Measurements from ENCODE around the gene CTDSPL.

The CTDSPL gene

DNA sequence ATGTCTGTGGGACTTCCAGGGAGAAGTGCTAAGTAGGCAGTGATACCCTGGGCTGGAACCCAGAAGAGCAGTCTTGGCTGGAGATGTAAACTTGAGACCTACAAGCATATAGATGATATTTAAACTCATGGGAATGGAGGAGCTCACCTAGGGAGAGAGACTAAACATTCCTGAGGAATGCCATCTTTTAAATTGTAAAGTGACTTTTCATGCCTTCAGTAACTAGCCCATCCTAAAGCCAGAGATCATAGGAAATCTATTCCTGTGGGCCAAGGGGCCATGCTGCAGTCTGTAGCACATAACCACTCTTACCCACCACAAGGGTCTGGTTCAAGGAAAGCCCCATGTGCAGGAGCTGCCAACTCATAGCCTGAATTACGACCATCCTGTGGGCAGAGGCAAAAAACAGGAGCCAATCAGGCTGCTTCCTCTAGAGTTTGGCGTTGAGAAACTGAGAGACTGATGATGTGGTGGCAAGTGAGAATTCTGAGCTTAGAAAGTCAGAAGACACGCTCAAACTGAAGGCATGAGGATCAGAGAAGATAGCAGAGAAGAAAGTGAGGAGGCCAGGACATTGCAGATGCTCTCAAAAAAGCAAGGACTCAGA lies 37.5 kb downstream of the CTDSPL start:
- no peak overlapping the region for H3K9ac ChIP-seq (ENCODE audit: low read length)
- no peaks in the 10 kb centered on the region for H3K36me3 ChIP-seq (ENCODE audit: control insufficient read depth, insufficient read depth, low read length)
- no peak overlapping the region for H3K4me3 ChIP-seq (ENCODE audit: low read length)
- no peaks in the 10 kb centered on the region for H3K27me3 ChIP-seq (ENCODE audit: control insufficient read depth, insufficient read depth, low read length)
- H3K4me1 ChIP-seq (ENCODE audit: control insufficient read depth, insufficient read depth, low read length): peaks cover 21% of the 10 kb centered on the region
- no peaks in the 10 kb centered on the region for H3K9me3 ChIP-seq (ENCODE audit: control insufficient read depth, low read length)

DNA sequence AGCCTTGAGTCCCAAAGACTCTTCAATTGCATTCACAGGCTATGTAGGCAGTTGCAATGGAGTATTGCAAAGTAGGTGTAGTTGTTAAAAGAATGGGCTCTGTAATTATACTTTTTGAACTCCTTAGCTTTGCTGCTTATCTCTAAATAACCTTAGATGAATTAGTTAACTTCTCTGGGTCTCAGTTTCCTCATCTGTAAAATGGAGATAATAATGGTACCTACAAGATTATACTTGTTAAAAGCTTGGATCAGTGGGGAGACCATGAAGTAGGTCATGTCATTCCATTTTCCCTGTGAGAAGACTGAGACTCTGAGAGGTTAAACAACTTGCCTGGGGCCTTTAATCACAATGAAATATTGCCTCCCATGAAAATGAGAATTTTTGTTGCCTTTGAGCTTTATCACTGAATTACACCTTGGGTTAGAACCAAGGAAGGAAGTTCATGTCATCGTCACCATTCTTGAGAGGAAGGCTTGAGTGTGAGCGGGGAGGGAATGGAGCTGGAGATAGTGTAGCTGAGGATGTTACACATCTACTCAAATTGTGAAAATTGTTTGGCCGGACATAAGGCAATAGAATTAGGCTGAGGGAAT lies 38.1 kb downstream of the CTDSPL start:
- H3K4me3 ChIP-seq (ENCODE audit: low read length): no peak overlapping the region
- H3K9me3 ChIP-seq (ENCODE audit: control insufficient read depth, low read length): no peaks in the 10 kb centered on the region
- no peaks in the 10 kb centered on the region for H3K36me3 ChIP-seq (ENCODE audit: control insufficient read depth, insufficient read depth, low read length)
- no peak overlapping the region for H3K9ac ChIP-seq (ENCODE audit: low read length)
- H3K27me3 ChIP-seq (ENCODE audit: control insufficient read depth, insufficient read depth, low read length): no peaks in the 10 kb centered on the region
- H3K4me1 ChIP-seq (ENCODE audit: control insufficient read depth, insufficient read depth, low read length): peaks cover 28% of the 10 kb centered on the region

DNA sequence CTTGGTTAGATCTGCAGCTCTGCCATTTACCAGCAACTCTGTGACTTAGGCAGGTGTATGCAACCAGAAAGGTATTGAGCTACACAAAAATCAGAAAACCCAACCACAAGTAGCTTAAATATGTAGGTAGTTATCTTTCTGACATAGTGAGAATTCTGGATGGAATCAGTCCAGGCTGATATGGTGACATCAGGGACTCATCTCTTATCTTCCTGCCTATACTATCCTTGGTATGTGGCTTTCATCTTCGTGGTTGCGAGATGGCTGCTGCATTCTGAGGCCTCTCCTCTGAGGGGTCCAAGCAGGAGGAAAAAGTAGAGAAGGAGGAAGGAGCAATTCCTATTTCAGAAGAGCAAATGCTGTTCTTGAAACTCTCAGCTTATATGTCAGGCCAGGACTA lies 40.0 kb downstream of the CTDSPL start:
- Histone ChIP-seq H3K4me1 (ENCODE audit: control insufficient read depth, insufficient read depth, low read length) (peaks cover 42% of the 10 kb centered on the region), H3K4me3 (ENCODE audit: low read length) (no peak overlapping the region), H3K9ac (ENCODE audit: low read length) (no peak overlapping the region)

GRCh38 chr3:37902674-37903073 lies 41.0 kb downstream of the CTDSPL start:
- Histone ChIP-seq H3K9me3 (ENCODE audit: control insufficient read depth, low read length) (no peaks in the 10 kb centered on the region), H3K9ac (ENCODE audit: low read length) (no peak overlapping the region), H3K4me3 (ENCODE audit: low read length) (no peak overlapping the region), H3K27me3 (ENCODE audit: control insufficient read depth, insufficient read depth, low read length) (no peaks in the 10 kb centered on the region), H3K4me1 (ENCODE audit: control insufficient read depth, insufficient read depth, low read length) (peaks cover 44% of the 10 kb centered on the region), H3K36me3 (ENCODE audit: control insufficient read depth, insufficient read depth, low read length) (no peaks in the 10 kb centered on the region)

More for the DNA sequence above, 40.0 kb downstream of the CTDSPL start:
- H3K9me3 ChIP-seq (ENCODE audit: control insufficient read depth, low read length): no peaks in the 10 kb centered on the region
- H3K27me3 ChIP-seq (ENCODE audit: control insufficient read depth, insufficient read depth, low read length): no peaks in the 10 kb centered on the region
- H3K36me3 ChIP-seq (ENCODE audit: control insufficient read depth, insufficient read depth, low read length): no peaks in the 10 kb centered on the region

DNA sequence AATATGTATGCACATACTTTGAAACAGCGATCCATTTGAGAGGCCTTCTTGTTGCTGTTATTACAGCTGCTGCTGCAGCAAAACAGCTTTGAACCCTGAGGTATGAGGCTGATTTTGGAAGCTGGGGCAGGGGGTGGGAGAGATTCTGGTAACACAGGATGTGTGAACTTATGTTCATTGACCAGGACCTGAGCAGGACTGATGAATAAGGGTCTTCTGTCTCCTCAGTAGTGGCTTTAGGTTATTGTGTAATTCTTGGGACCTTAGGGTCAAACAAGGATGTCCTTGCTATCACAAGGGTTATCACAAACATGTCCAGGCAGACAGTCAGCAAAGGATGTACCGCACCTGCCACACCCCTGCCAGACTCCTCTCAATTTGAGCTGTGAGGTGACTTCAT lies 41.6 kb downstream of the CTDSPL start:
- peaks cover 39% of the 10 kb centered on the region for H3K4me1 ChIP-seq (ENCODE audit: control insufficient read depth, insufficient read depth, low read length)
- no peaks in the 10 kb centered on the region for H3K36me3 ChIP-seq (ENCODE audit: control insufficient read depth, insufficient read depth, low read length)
- no peak overlapping the region for H3K4me3 ChIP-seq (ENCODE audit: low read length)
- H3K9ac ChIP-seq (ENCODE audit: low read length): no peak overlapping the region
- H3K27me3 ChIP-seq (ENCODE audit: control insufficient read depth, insufficient read depth, low read length): no peaks in the 10 kb centered on the region
- no peaks in the 10 kb centered on the region for H3K9me3 ChIP-seq (ENCODE audit: control insufficient read depth, low read length)

- Histone ChIP-seq H3K36me3 (ENCODE audit: control insufficient read depth, insufficient read depth, low read length) (no peaks in the 10 kb centered on the region), H3K4me3 (ENCODE audit: low read length) (no peak overlapping the region), H3K9ac (ENCODE audit: low read length) (no peak overlapping the region), H3K9me3 (ENCODE audit: control insufficient read depth, low read length) (no peaks in the 10 kb centered on the region), H3K27me3 (ENCODE audit: control insufficient read depth, insufficient read depth, low read length) (no peaks in the 10 kb centered on the region), H3K4me1 (ENCODE audit: control insufficient read depth, insufficient read depth, low read length) (peaks cover 35% of the 10 kb centered on the region)
These were observed 42.1 kb downstream of the CTDSPL start for GRCh38 chr3:37903734-37904133.

DNA sequence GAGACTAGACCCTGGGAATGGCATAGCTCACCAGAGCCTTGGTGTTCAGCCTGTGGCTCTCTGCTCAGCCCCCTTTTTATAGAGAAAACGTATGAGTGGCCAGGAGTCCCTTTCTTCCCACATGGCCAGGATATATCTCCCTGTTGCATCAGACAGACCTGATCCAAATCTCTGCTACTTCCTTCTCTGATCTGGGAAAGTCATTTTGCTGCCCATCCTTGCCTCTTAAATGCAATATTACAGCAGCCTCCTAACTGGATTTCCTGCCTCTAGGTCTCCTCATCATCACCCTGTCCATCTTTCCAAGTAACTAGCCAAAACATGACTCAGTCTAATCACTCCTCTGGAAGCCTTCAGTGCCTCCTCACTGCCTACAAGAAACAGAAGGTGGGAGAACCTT lies 42.9 kb downstream of the CTDSPL start:
- no peaks in the 10 kb centered on the region for H3K27me3 ChIP-seq (ENCODE audit: control insufficient read depth, insufficient read depth, low read length)
- H3K4me1 ChIP-seq (ENCODE audit: control insufficient read depth, insufficient read depth, low read length): peaks cover 32% of the 10 kb centered on the region
- no peak overlapping the region for H3K4me3 ChIP-seq (ENCODE audit: low read length)
- no peaks in the 10 kb centered on the region for H3K36me3 ChIP-seq (ENCODE audit: control insufficient read depth, insufficient read depth, low read length)
- H3K9ac ChIP-seq (ENCODE audit: low read length): no peak overlapping the region
- H3K9me3 ChIP-seq (ENCODE audit: control insufficient read depth, low read length): no peaks in the 10 kb centered on the region

GRCh38 chr3:37905346-37905745 lies 43.7 kb downstream of the CTDSPL start:
- H3K4me3 ChIP-seq (ENCODE audit: low read length): no peak overlapping the region
- no peak overlapping the region for H3K9ac ChIP-seq (ENCODE audit: low read length)
- no peaks in the 10 kb centered on the region for H3K9me3 ChIP-seq (ENCODE audit: control insufficient read depth, low read length)
- no peaks in the 10 kb centered on the region for H3K27me3 ChIP-seq (ENCODE audit: control insufficient read depth, insufficient read depth, low read length)
- peaks cover 32% of the 10 kb centered on the region for H3K4me1 ChIP-seq (ENCODE audit: control insufficient read depth, insufficient read depth, low read length)
- H3K36me3 ChIP-seq (ENCODE audit: control insufficient read depth, insufficient read depth, low read length): no peaks in the 10 kb centered on the region

DNA sequence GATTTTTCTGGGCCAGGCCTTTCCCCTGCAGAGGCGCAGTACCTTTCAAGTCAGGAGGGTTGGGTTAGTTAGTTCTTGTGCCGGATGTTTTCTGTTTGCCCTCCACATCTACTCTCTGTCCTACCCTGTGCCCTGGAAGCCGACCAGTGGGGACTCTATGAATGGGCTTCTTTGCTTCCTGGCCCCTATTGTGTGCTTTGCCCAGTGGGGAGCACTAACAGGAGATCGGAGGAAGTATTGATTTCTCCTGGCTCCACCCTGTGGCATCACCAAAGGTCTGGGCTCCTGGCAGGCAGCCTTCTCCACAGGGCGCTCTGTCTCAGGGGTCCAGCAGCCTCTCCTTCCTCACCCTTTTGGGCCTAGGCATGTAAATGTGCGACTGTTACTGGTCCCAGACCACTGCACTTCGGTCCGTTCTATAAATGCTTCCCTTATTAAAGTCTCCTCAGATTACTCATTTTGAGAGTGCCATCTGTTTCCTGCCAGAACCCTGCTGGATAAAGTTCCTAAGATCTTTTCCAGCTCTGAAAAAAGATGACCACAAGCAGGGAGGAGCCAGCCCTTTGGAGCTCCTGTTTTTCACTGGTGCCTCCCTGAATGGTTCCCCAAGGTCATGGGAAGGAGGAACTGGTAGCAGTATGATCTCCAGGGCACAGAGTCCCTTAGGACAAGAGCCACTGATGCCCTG lies 44.5 kb downstream of the CTDSPL start:
- Histone ChIP-seq H3K36me3 (ENCODE audit: control insufficient read depth, insufficient read depth, low read length) (no peaks in the 10 kb centered on the region), H3K9me3 (ENCODE audit: control insufficient read depth, low read length) (no peaks in the 10 kb centered on the region), H3K4me1 (ENCODE audit: control insufficient read depth, insufficient read depth, low read length) (peaks cover 32% of the 10 kb centered on the region), H3K27me3 (ENCODE audit: control insufficient read depth, insufficient read depth, low read length) (no peaks in the 10 kb centered on the region), H3K4me3 (ENCODE audit: low read length) (no peak overlapping the region), H3K9ac (ENCODE audit: low read length) (no peak overlapping the region)

GRCh38 chr3:37906734-37907282 lies 45.1 kb downstream of the CTDSPL start:
- Histone ChIP-seq H3K27me3 (ENCODE audit: control insufficient read depth, insufficient read depth, low read length) (no peaks in the 10 kb centered on the region), H3K9ac (ENCODE audit: low read length) (no peak overlapping the region), H3K4me3 (ENCODE audit: low read length) (no peak overlapping the region), H3K36me3 (ENCODE audit: control insufficient read depth, insufficient read depth, low read length) (no peaks in the 10 kb centered on the region), H3K9me3 (ENCODE audit: control insufficient read depth, low read length) (no peaks in the 10 kb centered on the region), H3K4me1 (ENCODE audit: control insufficient read depth, insufficient read depth, low read length) (peaks cover 32% of the 10 kb centered on the region)

- Histone ChIP-seq H3K4me1 (ENCODE audit: control insufficient read depth, insufficient read depth, low read length) (peaks cover 32% of the 10 kb centered on the region), H3K27me3 (ENCODE audit: control insufficient read depth, insufficient read depth, low read length) (no peaks in the 10 kb centered on the region), H3K9ac (ENCODE audit: low read length) (no peak overlapping the region), H3K36me3 (ENCODE audit: control insufficient read depth, insufficient read depth, low read length) (no peaks in the 10 kb centered on the region), H3K4me3 (ENCODE audit: low read length) (no peak overlapping the region), H3K9me3 (ENCODE audit: control insufficient read depth, low read length) (no peaks in the 10 kb centered on the region)
These were observed 45.7 kb downstream of the CTDSPL start for GRCh38 chr3:37907371-37907770.

GRCh38 chr3:37907906-37908305 lies 46.2 kb downstream of the CTDSPL start:
- H3K4me1 ChIP-seq (ENCODE audit: control insufficient read depth, insufficient read depth, low read length): peaks cover 32% of the 10 kb centered on the region
- no peak overlapping the region for H3K9ac ChIP-seq (ENCODE audit: low read length)
- H3K4me3 ChIP-seq (ENCODE audit: low read length): no peak overlapping the region
- no peaks in the 10 kb centered on the region for H3K36me3 ChIP-seq (ENCODE audit: control insufficient read depth, insufficient read depth, low read length)
- no peaks in the 10 kb centered on the region for H3K27me3 ChIP-seq (ENCODE audit: control insufficient read depth, insufficient read depth, low read length)
- H3K9me3 ChIP-seq (ENCODE audit: control insufficient read depth, low read length): no peaks in the 10 kb centered on the region

Data from mucosa of stomach (tissue), 1 donor.